ENCODE measurements around the gene RMC1.

RMC1 gene

GRCh38 chr18:23528580-23529472, 25.5 kb downstream of the RMC1 start:
- no peak overlapping the region for H3K27ac ChIP-seq (ENCODE audit: insufficient read depth, low read length, poor library complexity, severe bottlenecking)
- no peaks in the 10 kb centered on the region for H3K4me1 ChIP-seq (ENCODE audit: control insufficient read depth, insufficient read depth, low read length, poor library complexity, severe bottlenecking)
- H3K4me3 ChIP-seq (ENCODE audit: insufficient read depth, low read depth, low read length, poor library complexity, severe bottlenecking): no peak overlapping the region
- H3K36me3 ChIP-seq (ENCODE audit: control insufficient read depth, insufficient read depth, low read length): peaks cover 89% of the 10 kb centered on the region
- no peak for DNase-seq
- no peaks in the 10 kb centered on the region for H3K9me3 ChIP-seq (ENCODE audit: control insufficient read depth, low read length)
- no peaks in the 10 kb centered on the region for H3K27me3 ChIP-seq (replicated peaks; ENCODE audit: control insufficient read depth, insufficient read depth, low read length, poor library complexity, severe bottlenecking)

DNA sequence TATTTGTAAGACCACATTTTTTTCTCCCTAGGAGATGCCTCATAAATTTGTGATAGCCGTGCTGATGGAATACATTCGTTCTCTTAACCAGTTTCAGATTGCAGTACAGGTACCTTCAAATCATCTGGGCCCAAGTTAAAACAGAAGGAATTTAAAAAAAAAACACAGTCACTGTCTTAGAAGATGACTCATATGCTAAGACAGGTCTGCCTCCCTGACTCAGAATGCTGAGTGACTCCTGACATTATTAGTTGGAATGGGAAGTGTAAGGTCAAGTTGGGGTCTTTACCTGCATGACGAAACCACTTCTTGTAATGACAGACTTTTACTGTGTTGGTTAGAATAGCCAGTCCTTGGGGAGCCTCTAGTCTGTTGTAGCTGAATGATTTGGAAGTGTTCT, 26.3 kb downstream of the RMC1 start:
- Histone ChIP-seq H3K4me1 (ENCODE audit: control insufficient read depth, insufficient read depth, low read length, poor library complexity, severe bottlenecking) (no peaks in the 10 kb centered on the region), H3K9me3 (ENCODE audit: control insufficient read depth, low read length) (no peaks in the 10 kb centered on the region), H3K36me3 (ENCODE audit: control insufficient read depth, insufficient read depth, low read length) (peaks cover 89% of the 10 kb centered on the region), H3K27ac (ENCODE audit: insufficient read depth, low read length, poor library complexity, severe bottlenecking) (no peak overlapping the region), H3K27me3 (replicated peaks; ENCODE audit: control insufficient read depth, insufficient read depth, low read length, poor library complexity, severe bottlenecking) (no peaks in the 10 kb centered on the region), H3K4me3 (ENCODE audit: insufficient read depth, low read depth, low read length, poor library complexity, severe bottlenecking) (no peak overlapping the region)
- no peak for DNase-seq

DNA sequence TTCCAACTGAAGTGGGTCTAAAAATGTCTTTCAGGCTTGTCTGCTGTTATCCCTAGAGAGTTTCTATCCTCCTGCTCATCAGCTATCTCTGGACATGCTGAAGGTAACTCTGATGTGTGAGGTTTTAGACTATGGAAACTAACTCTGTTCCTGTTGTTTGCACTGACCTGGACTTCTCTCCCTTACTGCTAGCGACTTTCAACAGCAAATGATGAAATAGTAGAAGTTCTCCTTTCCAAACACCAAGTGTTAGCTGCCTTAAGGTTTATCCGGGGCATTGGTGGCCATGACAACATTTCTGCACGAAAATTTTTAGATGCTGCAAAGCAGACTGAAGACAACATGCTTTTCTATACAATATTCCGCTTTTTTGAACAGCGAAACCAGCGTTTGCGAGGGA, 26.9 kb downstream of the RMC1 start:
- no peaks in the 10 kb centered on the region for H3K4me1 ChIP-seq (ENCODE audit: control insufficient read depth, insufficient read depth, low read length, poor library complexity, severe bottlenecking)
- no peak overlapping the region for H3K27ac ChIP-seq (ENCODE audit: insufficient read depth, low read length, poor library complexity, severe bottlenecking)
- no peaks in the 10 kb centered on the region for H3K9me3 ChIP-seq (ENCODE audit: control insufficient read depth, low read length)
- no peaks in the 10 kb centered on the region for H3K27me3 ChIP-seq (replicated peaks; ENCODE audit: control insufficient read depth, insufficient read depth, low read length, poor library complexity, severe bottlenecking)
- H3K36me3 ChIP-seq (ENCODE audit: control insufficient read depth, insufficient read depth, low read length): peaks cover 93% of the 10 kb centered on the region
- H3K4me3 ChIP-seq (ENCODE audit: insufficient read depth, low read depth, low read length, poor library complexity, severe bottlenecking): no peak overlapping the region
- DNase-seq: no peak

DNA sequence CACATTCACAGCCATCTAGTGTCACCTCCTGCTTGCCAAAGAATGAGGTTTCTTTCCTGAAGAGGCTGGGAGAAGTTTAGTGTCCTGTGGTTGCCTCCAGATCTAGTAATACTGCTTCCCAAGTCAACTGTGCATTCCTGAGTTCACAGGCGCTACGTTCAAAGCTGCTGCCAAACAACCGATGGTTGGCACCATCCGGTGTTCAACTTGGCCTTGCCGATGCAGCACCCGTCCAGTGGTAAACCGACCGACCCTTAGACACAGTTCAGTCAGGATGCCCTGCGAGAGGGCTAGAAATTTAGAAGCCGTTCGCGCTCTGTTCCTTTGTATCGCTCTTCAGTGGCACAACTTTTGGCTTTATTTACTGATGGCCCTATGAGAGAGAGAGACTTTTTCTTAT, 28.6 kb downstream of the RMC1 start:
- Histone ChIP-seq H3K27ac (ENCODE audit: insufficient read depth, low read length, poor library complexity, severe bottlenecking) (no peak overlapping the region), H3K4me3 (ENCODE audit: insufficient read depth, low read depth, low read length, poor library complexity, severe bottlenecking) (no peak overlapping the region), H3K9me3 (ENCODE audit: control insufficient read depth, low read length) (no peaks in the 10 kb centered on the region), H3K36me3 (ENCODE audit: control insufficient read depth, insufficient read depth, low read length) (peaks cover 97% of the 10 kb centered on the region), H3K27me3 (replicated peaks; ENCODE audit: control insufficient read depth, insufficient read depth, low read length, poor library complexity, severe bottlenecking) (no peaks in the 10 kb centered on the region), H3K4me1 (ENCODE audit: control insufficient read depth, insufficient read depth, low read length, poor library complexity, severe bottlenecking) (no peaks in the 10 kb centered on the region)
- DNase-seq: no peak

GRCh38 chr18:23532848-23533247, 29.5 kb downstream of the RMC1 start:
- Histone ChIP-seq H3K36me3 (ENCODE audit: control insufficient read depth, insufficient read depth, low read length) (peaks cover 96% of the 10 kb centered on the region), H3K4me1 (ENCODE audit: control insufficient read depth, insufficient read depth, low read length, poor library complexity, severe bottlenecking) (no peaks in the 10 kb centered on the region), H3K9me3 (ENCODE audit: control insufficient read depth, low read length) (no peaks in the 10 kb centered on the region), H3K27me3 (replicated peaks; ENCODE audit: control insufficient read depth, insufficient read depth, low read length, poor library complexity, severe bottlenecking) (no peaks in the 10 kb centered on the region), H3K27ac (ENCODE audit: insufficient read depth, low read length, poor library complexity, severe bottlenecking) (no peak overlapping the region), H3K4me3 (ENCODE audit: insufficient read depth, low read depth, low read length, poor library complexity, severe bottlenecking) (no peak overlapping the region)
- no peak for DNase-seq

DNA sequence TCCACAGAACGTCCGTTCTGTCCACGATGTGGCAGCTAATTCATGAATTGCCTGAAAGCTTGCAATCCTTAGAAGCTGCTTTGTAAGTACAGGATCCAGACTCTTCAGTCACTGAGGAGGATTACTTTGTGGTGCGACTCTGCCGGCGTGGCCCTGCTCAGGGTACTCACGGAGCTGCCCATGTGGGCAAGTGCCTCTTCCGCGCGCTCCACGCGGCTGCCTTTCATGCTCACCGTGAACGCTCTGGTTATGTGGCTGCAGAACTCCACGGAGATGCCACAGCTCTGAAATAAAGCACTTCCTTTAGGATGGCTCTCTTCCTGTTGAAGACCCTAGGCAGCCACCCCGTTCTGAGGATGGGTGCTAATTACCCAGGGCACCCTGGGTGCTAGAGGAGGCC, 31.0 kb downstream of the RMC1 start:
- Histone ChIP-seq H3K4me3 (ENCODE audit: insufficient read depth, low read depth, low read length, poor library complexity, severe bottlenecking) (no peak overlapping the region), H3K4me1 (ENCODE audit: control insufficient read depth, insufficient read depth, low read length, poor library complexity, severe bottlenecking) (no peaks in the 10 kb centered on the region), H3K27ac (ENCODE audit: insufficient read depth, low read length, poor library complexity, severe bottlenecking) (no peak overlapping the region), H3K9me3 (ENCODE audit: control insufficient read depth, low read length) (no peaks in the 10 kb centered on the region), H3K27me3 (replicated peaks; ENCODE audit: control insufficient read depth, insufficient read depth, low read length, poor library complexity, severe bottlenecking) (no peaks in the 10 kb centered on the region), H3K36me3 (ENCODE audit: control insufficient read depth, insufficient read depth, low read length) (peaks cover 95% of the 10 kb centered on the region)
- no peak for DNase-seq

- Histone ChIP-seq H3K4me3 (ENCODE audit: insufficient read depth, low read depth, low read length, poor library complexity, severe bottlenecking) (no peak overlapping the region), H3K4me1 (ENCODE audit: control insufficient read depth, insufficient read depth, low read length, poor library complexity, severe bottlenecking) (peaks cover 13% of the 10 kb centered on the region), H3K9me3 (ENCODE audit: control insufficient read depth, low read length) (no peaks in the 10 kb centered on the region), H3K36me3 (ENCODE audit: control insufficient read depth, insufficient read depth, low read length) (peaks cover 83% of the 10 kb centered on the region), H3K27ac (ENCODE audit: insufficient read depth, low read length, poor library complexity, severe bottlenecking) (no peak overlapping the region), H3K27me3 (replicated peaks; ENCODE audit: control insufficient read depth, insufficient read depth, low read length, poor library complexity, severe bottlenecking) (no peaks in the 10 kb centered on the region)
- DNase-seq: no peak
These were observed 32.9 kb downstream of the RMC1 start for GRCh38 chr18:23536204-23536603.

DNA sequence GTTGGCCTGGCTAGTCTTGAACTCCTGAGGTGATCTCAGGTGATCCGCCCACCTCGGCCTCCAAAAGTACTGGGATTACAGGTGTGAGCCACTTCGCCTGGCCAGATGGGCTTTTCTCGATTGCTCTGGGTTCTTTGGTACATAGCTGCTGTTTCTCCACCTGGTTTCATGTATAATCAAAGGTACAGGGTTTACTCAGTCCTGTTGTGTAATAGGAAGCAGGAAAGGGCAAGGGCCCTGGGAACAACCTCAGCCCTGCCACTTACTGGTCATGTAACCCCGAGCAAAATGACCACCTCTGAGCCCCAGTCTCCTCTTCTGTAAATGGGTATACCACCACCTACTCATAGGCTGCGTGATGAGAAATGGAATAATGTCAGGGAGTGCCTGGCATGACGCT, 34.0 kb downstream of the RMC1 start:
- no peaks in the 10 kb centered on the region for H3K27me3 ChIP-seq (replicated peaks; ENCODE audit: control insufficient read depth, insufficient read depth, low read length, poor library complexity, severe bottlenecking)
- no peaks in the 10 kb centered on the region for H3K9me3 ChIP-seq (ENCODE audit: control insufficient read depth, low read length)
- no peak overlapping the region for H3K4me3 ChIP-seq (ENCODE audit: insufficient read depth, low read depth, low read length, poor library complexity, severe bottlenecking)
- no peak overlapping the region for H3K27ac ChIP-seq (ENCODE audit: insufficient read depth, low read length, poor library complexity, severe bottlenecking)
- H3K4me1 ChIP-seq (ENCODE audit: control insufficient read depth, insufficient read depth, low read length, poor library complexity, severe bottlenecking): peaks cover 19% of the 10 kb centered on the region
- no peak for DNase-seq
- peaks cover 73% of the 10 kb centered on the region for H3K36me3 ChIP-seq (ENCODE audit: control insufficient read depth, insufficient read depth, low read length)

DNA sequence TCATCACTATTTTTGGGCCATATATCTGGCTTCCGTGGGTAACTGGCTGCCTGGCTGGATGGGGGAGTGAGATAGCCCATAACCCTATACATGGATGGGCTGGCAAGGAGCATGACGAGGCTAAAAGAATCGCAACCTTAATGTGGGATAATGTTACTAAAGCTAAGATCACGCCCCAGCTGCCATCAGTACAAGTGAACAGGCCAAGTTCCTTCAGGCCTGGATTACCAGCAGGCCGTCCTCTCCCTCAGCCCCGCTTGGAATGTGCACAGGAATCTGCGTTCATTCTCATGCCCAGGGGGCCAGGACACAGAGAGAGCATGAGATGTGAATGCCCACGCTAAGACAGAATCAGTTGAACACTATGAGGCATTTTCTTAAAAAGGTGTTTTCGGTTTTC, 34.7 kb downstream of the RMC1 start:
- no peaks in the 10 kb centered on the region for H3K9me3 ChIP-seq (ENCODE audit: control insufficient read depth, low read length)
- H3K27me3 ChIP-seq (replicated peaks; ENCODE audit: control insufficient read depth, insufficient read depth, low read length, poor library complexity, severe bottlenecking): no peaks in the 10 kb centered on the region
- no peak overlapping the region for H3K4me3 ChIP-seq (ENCODE audit: insufficient read depth, low read depth, low read length, poor library complexity, severe bottlenecking)
- peaks cover 19% of the 10 kb centered on the region for H3K4me1 ChIP-seq (ENCODE audit: control insufficient read depth, insufficient read depth, low read length, poor library complexity, severe bottlenecking)
- DNase-seq: no peak
- H3K27ac ChIP-seq (ENCODE audit: insufficient read depth, low read length, poor library complexity, severe bottlenecking): no peak overlapping the region
- peaks cover 71% of the 10 kb centered on the region for H3K36me3 ChIP-seq (ENCODE audit: control insufficient read depth, insufficient read depth, low read length)

GRCh38 chr18:23538870-23539269, 35.6 kb downstream of the RMC1 start:
- no peak for DNase-seq
- no peaks in the 10 kb centered on the region for H3K9me3 ChIP-seq (ENCODE audit: control insufficient read depth, low read length)
- H3K36me3 ChIP-seq (ENCODE audit: control insufficient read depth, insufficient read depth, low read length): peaks cover 71% of the 10 kb centered on the region
- H3K27me3 ChIP-seq (replicated peaks; ENCODE audit: control insufficient read depth, insufficient read depth, low read length, poor library complexity, severe bottlenecking): no peaks in the 10 kb centered on the region
- no peak overlapping the region for H3K27ac ChIP-seq (ENCODE audit: insufficient read depth, low read length, poor library complexity, severe bottlenecking)
- peaks cover 19% of the 10 kb centered on the region for H3K4me1 ChIP-seq (ENCODE audit: control insufficient read depth, insufficient read depth, low read length, poor library complexity, severe bottlenecking)
- H3K4me3 ChIP-seq (ENCODE audit: insufficient read depth, low read depth, low read length, poor library complexity, severe bottlenecking): no peak overlapping the region

Data from effector memory CD4-positive, alpha-beta T cell (primary cell).